PC-3 (cell line): Measurements from ENCODE around the gene NSUN4. TPM values are rescaled to one million over a fixed set of nuclear protein-coding genes. Genes with fewer than 3 reads are reported as not detected.
A peak's percentile ranks its signal among the peaks of the same experiment; 100 is the strongest.
"Not testable (repeated sequence)": the region's sequence is repeated elsewhere in the genome, so short reads cannot be mapped to it uniquely, and the experiment has no call there.

Experiments used
- ATAC-seq: fragments of 200-7000 bp; cut with Tn5 transposase; 2 replicates; pipeline ENCODE4 v1.9.1; 2020; ENCODE audit warnings: mild to moderate bottlenecking, moderate library complexity
- BruUV-seq: library from RNA; stranded (reverse); fragments of 400-500 nt; replicated peaks from 2 replicates; lab custom pipeline; 2021; lab: Mats Ljungman, UMichigan
- CTCF ChIA-PET: fragments of 300-600 bp; sonication (Branson Sonifier 250); formaldehyde crosslinking; loops from one replicate; lab custom pipeline; 2022; ENCODE audit warnings: antibody characterized with exemption; lab: Charles Lee
- POLR2A ChIA-PET: fragments of 300-600 bp; sonication (Branson Sonifier 250); formaldehyde crosslinking; loops from one replicate; lab custom pipeline; 2022; ENCODE audit warnings: antibody characterized with exemption; ENCODE audit not compliant: unreplicated experiment; lab: Charles Lee
- DNase-seq: peaks from one replicate; pipeline ENCODE4 v3.0.0-alpha.2; 2015
- H2AFZ ChIP-seq: fragments of 300-600 bp; sonication (generic); 2 replicates; pipeline ENCODE4 v1.6.0; 2016; ENCODE audit warnings: antibody characterized with exemption, low read length
- H3F3A ChIP-seq: fragments of 300-600 bp; sonication (generic); one replicate; pipeline ENCODE4 v1.6.0; 2017; ENCODE audit warnings: antibody characterized with exemption, low read length, control low read depth, mild to moderate bottlenecking; ENCODE audit not compliant: unreplicated experiment
- H3K27ac ChIP-seq: fragments of 300-600 bp; sonication (generic); 2 replicates; pipeline ENCODE4 v1.5.1; 2016; ENCODE audit warnings: mild to moderate bottlenecking, low read length
- H3K27me3 ChIP-seq: fragments of 300-600 bp; sonication (generic); 2 replicates; pipeline ENCODE4 v1.6.1; 2016; ENCODE audit warnings: low read length, mixed read lengths
- H3K36me3 ChIP-seq: fragments of 300-600 bp; sonication (generic); 2 replicates; pipeline ENCODE4 v1.6.1; 2016; ENCODE audit warnings: low read depth, mixed run types, low read length, mixed read lengths
- H3K4me1 ChIP-seq: fragments of 300-600 bp; sonication (generic); 2 replicates; pipeline ENCODE4 v1.5.1; 2016; ENCODE audit warnings: low read length; ENCODE audit not compliant: insufficient read depth
- H3K4me2 ChIP-seq: fragments of 300-600 bp; sonication (generic); 2 replicates; pipeline ENCODE4 v1.6.0; 2016; ENCODE audit warnings: low read length
- H3K4me3 ChIP-seq: fragments of 300-600 bp; sonication (generic); 2 replicates; pipeline ENCODE4 v1.5.1; 2016; ENCODE audit warnings: mild to moderate bottlenecking, low read length, mixed read lengths
- H3K79me2 ChIP-seq: fragments of 300-600 bp; sonication (generic); 2 replicates; pipeline ENCODE4 v1.6.1; 2017; ENCODE audit warnings: low read length, mixed read lengths
- H3K9ac ChIP-seq: fragments of 300-600 bp; sonication (generic); 2 replicates; pipeline ENCODE4 v1.6.0; 2016; ENCODE audit warnings: mild to moderate bottlenecking, low read length
- H3K9me2 ChIP-seq: fragments of 300-600 bp; sonication (generic); replicated peaks from 2 replicates; pipeline ENCODE4 v1.6.1; 2016; ENCODE audit warnings: mixed run types, low read length, mixed read lengths
- H3K9me3 ChIP-seq: fragments of 300-600 bp; sonication (generic); 2 replicates; pipeline ENCODE4 v1.6.1; 2016; ENCODE audit warnings: low read length, mixed read lengths
- H4K20me1 ChIP-seq: fragments of 300-600 bp; sonication (generic); 2 replicates; pipeline ENCODE4 v1.6.1; 2016; ENCODE audit warnings: low read length, mixed read lengths
- EZH2 ChIP-seq: fragments of 300-600 bp; sonication (generic); IDR thresholded peaks from one replicate; pipeline ENCODE4 v1.6.1; 2017; ENCODE audit warnings: antibody characterized with exemption, mild to moderate bottlenecking, low read length; ENCODE audit not compliant: unreplicated experiment
- EZH2phosphoT487 ChIP-seq: fragments of 300-600 bp; sonication (generic); IDR thresholded peaks from 2 replicates; pipeline ENCODE4 v1.6.1; 2018; ENCODE audit warnings: mild to moderate bottlenecking, antibody characterized with exemption, low read length, borderline replicate concordance
- intact Hi-C: fragments of 100-400 bp; cut with micrococcal nuclease; formaldehyde crosslinking; loops from 2 replicates; pipeline ENCODE4 v1.9.0; 2023
- total RNA-seq: library from RNA; depleted of rRNA; stranded (reverse); fragments of >200 nt; gene quantifications from 2 replicates; pipeline ENCODE4 v1.2.3, GENCODE V29; 2014
- TF ChIP-seq, protein P1 (sequence below): fragments of 300-600 bp; sonication (generic); conservative IDR thresholded peaks from 2 replicates; pipeline ENCODE4 v1.5.1; 2017; ENCODE audit warnings: antibody characterized with exemption, low read depth, mild to moderate bottlenecking, low read length

NSUN4 gene
- total RNA-seq, 1 experiment from 2014 or later = 16.8 TPM

DNA sequence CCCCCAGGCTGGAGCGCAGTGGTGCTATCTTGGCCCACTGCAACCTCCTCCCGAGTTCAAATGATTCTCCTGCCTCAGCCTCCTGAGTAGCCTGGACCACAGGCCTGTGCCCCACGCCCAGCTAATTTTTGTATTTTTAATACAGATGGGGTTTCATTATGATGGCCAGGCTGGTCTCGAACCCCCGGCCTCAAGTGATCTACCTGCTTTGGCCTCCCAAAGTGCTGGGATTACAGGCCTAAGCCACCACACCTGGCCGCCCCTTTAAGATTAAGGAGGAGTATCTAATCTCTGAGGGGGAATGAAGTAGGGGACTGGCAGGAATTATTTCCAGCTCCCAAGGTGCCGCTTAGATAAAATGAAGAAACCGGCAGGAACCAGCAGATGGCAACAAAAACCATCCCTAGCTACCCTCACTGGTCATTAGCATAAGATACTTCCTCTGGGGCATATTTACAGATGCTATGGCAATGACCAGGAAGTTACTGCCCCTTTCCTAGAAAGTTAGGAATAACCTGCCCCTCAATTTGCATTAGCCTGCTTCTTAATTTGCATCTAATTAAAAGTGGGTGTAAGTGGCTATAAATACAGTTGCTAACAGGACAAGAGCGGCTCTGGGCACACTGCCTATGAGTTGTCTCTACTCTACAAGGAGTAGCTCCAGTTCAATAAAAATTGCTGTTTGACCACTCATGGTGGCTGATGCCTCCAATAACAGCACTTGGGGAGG lies 7.1 kb upstream of the NSUN4 start:
- TF ChIP-seq EZH2phosphoT487 = no peak
- TF ChIP-seq, protein P1, sequence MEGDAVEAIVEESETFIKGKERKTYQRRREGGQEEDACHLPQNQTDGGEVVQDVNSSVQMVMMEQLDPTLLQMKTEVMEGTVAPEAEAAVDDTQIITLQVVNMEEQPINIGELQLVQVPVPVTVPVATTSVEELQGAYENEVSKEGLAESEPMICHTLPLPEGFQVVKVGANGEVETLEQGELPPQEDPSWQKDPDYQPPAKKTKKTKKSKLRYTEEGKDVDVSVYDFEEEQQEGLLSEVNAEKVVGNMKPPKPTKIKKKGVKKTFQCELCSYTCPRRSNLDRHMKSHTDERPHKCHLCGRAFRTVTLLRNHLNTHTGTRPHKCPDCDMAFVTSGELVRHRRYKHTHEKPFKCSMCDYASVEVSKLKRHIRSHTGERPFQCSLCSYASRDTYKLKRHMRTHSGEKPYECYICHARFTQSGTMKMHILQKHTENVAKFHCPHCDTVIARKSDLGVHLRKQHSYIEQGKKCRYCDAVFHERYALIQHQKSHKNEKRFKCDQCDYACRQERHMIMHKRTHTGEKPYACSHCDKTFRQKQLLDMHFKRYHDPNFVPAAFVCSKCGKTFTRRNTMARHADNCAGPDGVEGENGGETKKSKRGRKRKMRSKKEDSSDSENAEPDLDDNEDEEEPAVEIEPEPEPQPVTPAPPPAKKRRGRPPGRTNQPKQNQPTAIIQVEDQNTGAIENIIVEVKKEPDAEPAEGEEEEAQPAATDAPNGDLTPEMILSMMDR = peak; percentile 64
- no peak for TF ChIP-seq EZH2
- no peak overlapping the region for H3K9ac ChIP-seq
- H3F3A ChIP-seq = no peaks in the 10 kb centered on the region
- H3K79me2 ChIP-seq = no peaks in the 10 kb centered on the region
- H4K20me1 ChIP-seq = no peaks in the 10 kb centered on the region
- ChIA-PET CTCF (interaction anchor here (0.5 to 1.3 kb wide), 5 partner anchors 12 to 78 kb away, joined by 3 to 16 read pairs (median 6); no protein-coding TSS in a partner anchor), POLR2A (no interaction called here)
- H3K4me1 ChIP-seq = no peaks in the 10 kb centered on the region
- H3K27ac ChIP-seq = no peak overlapping the region
- no TSS peak for BruUV-seq
- intact Hi-C loops = no loop called here
- no peak overlapping the region for H2AFZ ChIP-seq
- peak; percentile 60 for DNase-seq
- no peaks in the 10 kb centered on the region for H3K36me3 ChIP-seq
- H3K27me3 ChIP-seq = no peaks in the 10 kb centered on the region
- peak; percentile 88 for ATAC-seq
- no peaks in the 10 kb centered on the region for H3K9me3 ChIP-seq
- H3K4me2 ChIP-seq = no peak overlapping the region
- no peaks in the 10 kb centered on the region for H3K9me2 ChIP-seq
- no peak overlapping the region for H3K4me3 ChIP-seq

DNA sequence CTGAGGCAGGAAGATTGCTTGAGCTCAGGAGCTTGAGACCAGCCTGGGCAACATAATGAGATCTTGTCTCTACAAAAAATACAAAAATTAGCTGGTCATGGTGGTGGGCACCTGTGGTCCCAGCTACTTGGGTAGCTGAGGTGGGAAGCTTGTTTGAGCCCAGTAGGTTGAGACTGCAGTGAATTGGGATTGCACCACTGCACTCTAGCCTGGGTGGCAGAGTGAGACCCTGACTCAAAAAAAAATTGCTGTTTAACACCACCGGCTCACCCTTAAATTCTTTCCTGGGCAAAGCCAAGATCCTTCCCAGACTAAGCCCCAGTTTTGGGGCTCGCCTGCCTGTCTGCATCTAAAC lies 6.6 kb upstream of the NSUN4 start:
- no peak for DNase-seq
- H3K4me1 ChIP-seq = no peaks in the 10 kb centered on the region
- no peak overlapping the region for H3K4me2 ChIP-seq
- no peaks in the 10 kb centered on the region for H3K9me2 ChIP-seq
- H2AFZ ChIP-seq = no peak overlapping the region
- no peaks in the 10 kb centered on the region for H3K27me3 ChIP-seq
- no peak for ATAC-seq
- ChIA-PET POLR2A (no interaction called here), CTCF (interaction anchor here (1.3 kb wide), 1 partner anchor 14 kb away, joined by 16 read pairs; no protein-coding TSS in a partner anchor)
- H3K79me2 ChIP-seq = no peaks in the 10 kb centered on the region
- intact Hi-C loops = no loop called here
- no peaks in the 10 kb centered on the region for H3F3A ChIP-seq
- H3K36me3 ChIP-seq = no peaks in the 10 kb centered on the region
- BruUV-seq = no TSS peak
- H3K27ac ChIP-seq = no peak overlapping the region
- H4K20me1 ChIP-seq = no peaks in the 10 kb centered on the region
- no peak overlapping the region for H3K9ac ChIP-seq
- no peak overlapping the region for H3K4me3 ChIP-seq
- TF ChIP-seq, protein P1 = no peak
- TF ChIP-seq EZH2 (no peak), EZH2phosphoT487 (no peak)
- no peaks in the 10 kb centered on the region for H3K9me3 ChIP-seq

DNA sequence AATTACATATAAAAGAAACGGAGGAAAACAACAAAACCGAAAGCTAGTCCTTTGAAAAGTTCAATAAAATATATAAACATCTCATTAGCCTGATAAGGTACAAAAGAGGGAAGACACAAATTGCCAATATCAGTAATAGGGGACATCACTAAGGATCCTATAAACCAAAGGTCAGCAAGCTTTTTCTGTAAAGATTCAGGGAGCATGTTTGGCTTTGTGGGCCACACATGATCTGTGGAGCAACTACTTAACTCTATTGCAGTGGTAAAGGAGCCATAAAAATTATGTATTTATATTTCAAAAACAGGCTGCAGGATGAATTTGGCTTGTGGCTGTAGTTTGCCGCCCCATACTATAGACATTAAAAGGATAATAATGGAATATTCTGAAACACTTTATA lies 5.5 kb upstream of the NSUN4 start:
- CTCF ChIA-PET = interaction anchor here (0.6 kb wide), 1 partner anchor 11 kb away, joined by 11 read pairs; no protein-coding TSS in a partner anchor
- DNase-seq = no peak

DNA sequence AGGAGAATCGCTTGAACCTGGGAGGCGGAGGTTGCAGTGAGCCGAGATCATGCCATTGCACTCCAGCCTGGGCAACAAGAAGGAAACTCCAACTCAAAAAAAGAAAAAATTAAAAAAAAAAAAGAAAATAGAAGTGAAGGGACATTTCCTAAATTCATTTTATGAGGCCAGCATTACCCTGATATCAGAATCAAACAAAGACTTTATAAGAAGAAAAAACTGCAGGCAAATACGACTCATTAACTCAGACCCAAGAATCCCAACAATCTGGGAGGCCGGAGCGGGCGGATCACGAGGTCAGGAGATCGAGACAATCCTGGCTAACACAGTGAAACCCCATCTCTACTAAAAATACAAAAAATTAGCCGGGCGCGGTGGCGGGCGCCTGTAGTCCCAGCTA lies 3.2 kb upstream of the NSUN4 start:
- H3K27ac ChIP-seq, H4K20me1 ChIP-seq, CTCF ChIA-PET, H3K9ac ChIP-seq, H2AFZ ChIP-seq, H3K36me3 ChIP-seq, H3K4me3 ChIP-seq, POLR2A ChIA-PET, ATAC-seq, BruUV-seq, H3K9me2 ChIP-seq, intact Hi-C loops, DNase-seq, H3K9me3 ChIP-seq, H3K27me3 ChIP-seq, H3K4me2 ChIP-seq, H3F3A ChIP-seq: not testable (repeated sequence)
- Histone ChIP-seq H3K79me2 (peaks cover 19% of the 10 kb centered on the region), H3K4me1 (peaks cover 14% of the 10 kb centered on the region)

More for the DNA sequence above, 5.5 kb upstream of the NSUN4 start:
- peaks cover 6% of the 10 kb centered on the region for H3K4me1 ChIP-seq
- POLR2A ChIA-PET = no interaction called here
- H3K4me2 ChIP-seq = no peak overlapping the region
- ATAC-seq = no peak
- no peaks in the 10 kb centered on the region for H3K9me2 ChIP-seq
- no peak overlapping the region for H3K4me3 ChIP-seq
- H3K27ac ChIP-seq = no peak overlapping the region
- no peaks in the 10 kb centered on the region for H3K9me3 ChIP-seq
- no TSS peak for BruUV-seq
- H3F3A ChIP-seq = no peaks in the 10 kb centered on the region
- H3K27me3 ChIP-seq = no peaks in the 10 kb centered on the region
- TF ChIP-seq EZH2phosphoT487 = no peak
- TF ChIP-seq, protein P1 = no peak
- no peak for TF ChIP-seq EZH2
- H4K20me1 ChIP-seq = no peaks in the 10 kb centered on the region
- no peaks in the 10 kb centered on the region for H3K79me2 ChIP-seq
- H2AFZ ChIP-seq = no peak overlapping the region
- intact Hi-C loops = no loop called here
- no peak overlapping the region for H3K9ac ChIP-seq
- H3K36me3 ChIP-seq = no peaks in the 10 kb centered on the region
